ENCODE results near the gene ARHGEF2. TPM values are rescaled to one million over a fixed set of nuclear protein-coding genes. Genes with fewer than 3 reads are reported as not detected.

ARHGEF2 gene
- total RNA-seq, 1 experiment from 2014 or later = 90.1 TPM

DNA sequence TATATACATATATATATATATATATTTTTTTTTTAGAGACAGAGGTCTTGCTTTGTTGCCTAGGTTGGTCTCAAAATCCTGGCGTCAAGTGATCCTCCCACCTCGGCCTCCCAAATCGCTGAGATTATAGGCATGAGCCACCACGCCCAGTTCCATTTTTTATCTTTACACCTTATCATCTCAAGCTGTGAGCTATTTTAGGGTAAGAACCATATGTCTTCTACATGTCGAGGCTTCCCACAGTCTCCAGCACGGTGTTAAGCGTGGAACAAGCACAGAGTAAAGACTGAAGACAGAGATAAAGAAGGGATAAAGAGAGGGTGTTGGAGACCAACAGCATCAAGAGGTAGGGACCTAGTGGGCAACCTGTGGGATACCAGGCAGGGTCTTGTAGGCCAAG, 14.2 kb downstream of the ARHGEF2 start:
- H3K9ac ChIP-seq (ENCODE audit: low read length) = no peak overlapping the region
- no TSS peak for BruUV-seq (replicated peaks)
- H3K27me3 ChIP-seq (ENCODE audit: insufficient read depth, low read length) = no peaks in the 10 kb centered on the region
- H2AFZ ChIP-seq (ENCODE audit: low read depth, low read length, poor library complexity, severe bottlenecking) = no peak overlapping the region
- CTCF ChIA-PET = no interaction called here
- peaks cover 24 to 37% of the 10 kb centered on the region in 2 experiments for H3K4me1 ChIP-seq (ENCODE audit: control insufficient read depth in 1 of 2, insufficient read depth in 2 of 2, low read length in 2 of 2)
- H3K27ac ChIP-seq (ENCODE audit: low read depth, low read length) = no peak overlapping the region
- intact Hi-C loops (cut with micrococcal nuclease) = no loop called here
- POLR2A ChIA-PET = interaction anchor here (2.6 kb wide), 1 partner anchor 20 kb away, joined by 11 read pairs; no protein-coding TSS in a partner anchor
- H3K79me2 ChIP-seq (ENCODE audit: insufficient read depth, low read length) = peaks cover 7% of the 10 kb centered on the region; the same call in 1 of the 2 replicates
- no peak overlapping the region for H3K4me3 ChIP-seq (replicated peaks in 1 of 2; ENCODE audit: low read depth in 1 of 2, low read length in 2 of 2)
- peaks cover 26 to 39% of the 10 kb centered on the region in 2 experiments; a peak in 3 of 4 replicates for H3K36me3 ChIP-seq (ENCODE audit: control insufficient read depth in 1 of 2, insufficient read depth in 2 of 2, low read length in 2 of 2)
- H3K9me2 ChIP-seq (ENCODE audit: insufficient read depth) = no peaks in the 10 kb centered on the region
- H3K9me3 ChIP-seq (ENCODE audit: control insufficient read depth in 1 of 2, insufficient read depth in 1 of 2, low read depth in 1 of 2, low read length in 2 of 2) = no peaks in the 10 kb centered on the region
- TF ChIP-seq SRF (IDR thresholded peaks at IDR 0.05; ENCODE audit: low read depth) (no peak), EZH2phosphoT487 (IDR thresholded peaks at IDR 0.05; ENCODE audit: borderline replicate concordance) (no peak)
- RAD21 ChIA-PET (ENCODE audit: low non-redundant PET in 1 of 2, low total read pairs in 2 of 2, uncharacterized antibody in 2 of 2, unreplicated experiment in 2 of 2) = interaction anchor here in 1 of 2 experiments (0.7 kb wide), 1 partner anchor 19 kb away, joined by 3 read pairs; no protein-coding TSS in a partner anchor
- DNase-seq (ENCODE audit: low read depth, low spot score) = no peak
- H4K20me1 ChIP-seq (ENCODE audit: insufficient read depth) = no peaks in the 10 kb centered on the region
- no peak for ATAC-seq
- no peak overlapping the region for H3K4me2 ChIP-seq (ENCODE audit: low read length)

DNA sequence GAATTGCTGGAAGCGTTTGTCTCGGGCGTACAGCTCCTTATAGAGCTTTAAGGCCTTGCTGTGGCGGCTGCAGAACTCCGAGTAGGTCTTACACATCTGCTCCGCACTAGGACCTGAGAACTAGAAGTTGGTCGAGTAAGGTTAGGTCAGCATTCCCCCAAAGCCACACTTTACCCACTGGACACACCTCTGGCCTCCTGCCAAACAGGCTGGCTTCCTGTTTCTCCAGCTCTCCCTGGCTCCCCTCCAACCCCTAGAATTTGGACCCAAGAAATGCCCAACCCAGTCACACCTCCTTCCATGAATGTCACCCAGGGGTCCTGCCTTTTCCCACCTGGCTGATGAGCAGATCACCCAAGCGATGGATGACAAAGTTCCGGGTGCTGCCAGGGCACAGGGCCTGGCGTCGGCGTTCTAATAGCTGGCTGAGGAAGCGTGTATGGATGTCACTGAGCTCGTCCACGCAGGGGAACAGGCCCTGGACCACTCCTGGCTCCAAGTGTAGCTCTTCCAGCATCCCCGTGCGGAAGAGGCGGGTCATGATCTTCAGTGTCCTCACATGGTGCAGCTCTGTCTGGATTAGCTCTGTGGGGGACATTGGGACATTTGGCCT, 15.6 kb downstream of the ARHGEF2 start:
- POLR2A ChIA-PET = interaction anchor here (0.6 to 3.0 kb wide), 8 partner anchors 9 to 21 kb away, joined by 3 to 28 read pairs (median 4); partner anchors contain the start of gene ARHGEF2
- no peaks in the 10 kb centered on the region for H4K20me1 ChIP-seq (ENCODE audit: insufficient read depth)
- peak overlapping the region; percentile 56 for H3K27ac ChIP-seq (ENCODE audit: low read depth, low read length)
- no peaks in the 10 kb centered on the region for H3K9me3 ChIP-seq (ENCODE audit: control insufficient read depth in 1 of 2, insufficient read depth in 1 of 2, low read depth in 1 of 2, low read length in 2 of 2)
- H3K27me3 ChIP-seq (ENCODE audit: insufficient read depth, low read length) = no peaks in the 10 kb centered on the region
- DNase-seq (ENCODE audit: low read depth, low spot score) (no peak), ATAC-seq (peak; percentile 14)
- intact Hi-C loops (cut with micrococcal nuclease) = loop anchor here (2.0 kb wide), 1 partner anchor 16 kb away; the partner anchor contains the start of gene ARHGEF2
- peak overlapping the region; percentile 51 for H3K9ac ChIP-seq (ENCODE audit: low read length)
- peak overlapping the region; percentile 83 for H3K4me2 ChIP-seq (ENCODE audit: low read length)
- peaks cover 7% of the 10 kb centered on the region; the same call in 1 of the 2 replicates for H3K79me2 ChIP-seq (ENCODE audit: insufficient read depth, low read length)
- no peak overlapping the region for H2AFZ ChIP-seq (ENCODE audit: low read depth, low read length, poor library complexity, severe bottlenecking)
- RAD21 ChIA-PET (ENCODE audit: low non-redundant PET in 1 of 2, low total read pairs in 2 of 2, uncharacterized antibody in 2 of 2, unreplicated experiment in 2 of 2) = interaction anchor here (0.7 to 0.8 kb wide), 4 partner anchors 14 to 250 kb away, joined by 3 read pairs; partner anchors contain the start of gene PMF1 (in 1 of the 2)
- CTCF ChIA-PET = interaction anchor here (0.8 to 1.8 kb wide), 4 partner anchors 13 to 25 kb away, joined by 3 to 4 read pairs (median 4); no protein-coding TSS in a partner anchor
- H3K4me1 ChIP-seq (ENCODE audit: control insufficient read depth in 1 of 2, insufficient read depth in 2 of 2, low read length in 2 of 2) = peaks cover 24 to 37% of the 10 kb centered on the region in 2 experiments
- BruUV-seq (replicated peaks) = no TSS peak
- TF ChIP-seq ZNF274 (IDR thresholded peaks at IDR 0.05; ENCODE audit: low read depth, low read length) = no peak
- peak; percentile 22 for TF ChIP-seq POLR2AphosphoS5 (IDR thresholded peaks at IDR 0.05; ENCODE audit: low read depth, low read length)
- TF ChIP-seq, protein P1, sequence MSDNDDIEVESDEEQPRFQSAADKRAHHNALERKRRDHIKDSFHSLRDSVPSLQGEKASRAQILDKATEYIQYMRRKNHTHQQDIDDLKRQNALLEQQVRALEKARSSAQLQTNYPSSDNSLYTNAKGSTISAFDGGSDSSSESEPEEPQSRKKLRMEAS (IDR thresholded peaks at IDR 0.05) = no peak
- peaks cover 23 to 34% of the 10 kb centered on the region in 2 experiments; a peak in 3 of 4 replicates for H3K36me3 ChIP-seq (ENCODE audit: control insufficient read depth in 1 of 2, insufficient read depth in 2 of 2, low read length in 2 of 2)
- H3K9me2 ChIP-seq (ENCODE audit: insufficient read depth) = no peaks in the 10 kb centered on the region
- peak overlapping the region in 1 of 2 experiments; percentile 48; a peak in 1 of 4 replicates for H3K4me3 ChIP-seq (replicated peaks in 1 of 2; ENCODE audit: low read depth in 1 of 2, low read length in 2 of 2)
